ENCODE measurements around the gene CBR3. TPM values are rescaled to one million over a fixed set of nuclear protein-coding genes. Genes with fewer than 3 reads are reported as not detected.

Gene CBR3
- polyA plus RNA-seq, 1 of the 3 experiments (the other 2 are of a cell fraction) = 6.7 TPM

- TF ChIP-seq, protein P1, sequence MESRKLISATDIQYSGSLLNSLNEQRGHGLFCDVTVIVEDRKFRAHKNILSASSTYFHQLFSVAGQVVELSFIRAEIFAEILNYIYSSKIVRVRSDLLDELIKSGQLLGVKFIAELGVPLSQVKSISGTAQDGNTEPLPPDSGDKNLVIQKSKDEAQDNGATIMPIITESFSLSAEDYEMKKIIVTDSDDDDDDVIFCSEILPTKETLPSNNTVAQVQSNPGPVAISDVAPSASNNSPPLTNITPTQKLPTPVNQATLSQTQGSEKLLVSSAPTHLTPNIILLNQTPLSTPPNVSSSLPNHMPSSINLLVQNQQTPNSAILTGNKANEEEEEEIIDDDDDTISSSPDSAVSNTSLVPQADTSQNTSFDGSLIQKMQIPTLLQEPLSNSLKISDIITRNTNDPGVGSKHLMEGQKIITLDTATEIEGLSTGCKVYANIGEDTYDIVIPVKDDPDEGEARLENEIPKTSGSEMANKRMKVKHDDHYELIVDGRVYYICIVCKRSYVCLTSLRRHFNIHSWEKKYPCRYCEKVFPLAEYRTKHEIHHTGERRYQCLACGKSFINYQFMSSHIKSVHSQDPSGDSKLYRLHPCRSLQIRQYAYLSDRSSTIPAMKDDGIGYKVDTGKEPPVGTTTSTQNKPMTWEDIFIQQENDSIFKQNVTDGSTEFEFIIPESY (IDR thresholded peaks at IDR 0.05; ENCODE audit: borderline replicate concordance, low read depth) = no peak
- TF ChIP-seq SMC3 (IDR thresholded peaks at IDR 0.05; ENCODE audit: low read depth, low read length) (no peak), FOSL2 (IDR thresholded peaks at IDR 0.05; ENCODE audit: borderline replicate concordance, low read depth) (no peak), IRF3 (IDR thresholded peaks at IDR 0.05; ENCODE audit: low read depth, low read length) (no peak), CHD2 (IDR thresholded peaks at IDR 0.05; ENCODE audit: low read length, partially characterized antibody) (no peak)
- TF ChIP-seq, protein P2, sequence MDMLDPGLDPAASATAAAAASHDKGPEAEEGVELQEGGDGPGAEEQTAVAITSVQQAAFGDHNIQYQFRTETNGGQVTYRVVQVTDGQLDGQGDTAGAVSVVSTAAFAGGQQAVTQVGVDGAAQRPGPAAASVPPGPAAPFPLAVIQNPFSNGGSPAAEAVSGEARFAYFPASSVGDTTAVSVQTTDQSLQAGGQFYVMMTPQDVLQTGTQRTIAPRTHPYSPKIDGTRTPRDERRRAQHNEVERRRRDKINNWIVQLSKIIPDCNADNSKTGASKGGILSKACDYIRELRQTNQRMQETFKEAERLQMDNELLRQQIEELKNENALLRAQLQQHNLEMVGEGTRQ (IDR thresholded peaks at IDR 0.05; ENCODE audit: borderline replicate concordance, low read depth, low read length) = no peak
Measured at GRCh38 chr21:36149788-36150711, 15.2 kb downstream of the CBR3 start (continued).

GRCh38 chr21:36155603-36156338 is 20.9 kb downstream of the CBR3 start:
- Histone ChIP-seq H3K79me2 (ENCODE audit: insufficient read depth) (peaks cover 28% of the 10 kb centered on the region; the same call in 1 of the 2 replicates), H2AFZ (ENCODE audit: low read depth) (peak overlapping the region; percentile 96), H3K4me3 (ENCODE audit: low read depth in 2 of 2, low read length in 1 of 2) (peak overlapping the region; percentile 64 to 65), H3K4me2 (peak overlapping the region; percentile 98), H3K27ac (ENCODE audit: low read depth in 2 of 2, low read length in 1 of 2) (no peak overlapping the region), H3K4me1 (ENCODE audit: control insufficient read depth in 1 of 2, insufficient read depth in 2 of 2, low read depth in 1 of 2, low read length in 1 of 2) (peaks cover 0 to 6% of the 10 kb centered on the region in 2 experiments; a peak in 1 of 4 replicates), H3K9me3 (no peaks in the 10 kb centered on the region), H3K9me2 (no peaks in the 10 kb centered on the region), H3F3A (replicated peaks; ENCODE audit: insufficient read depth) (peaks cover 5% of the 10 kb centered on the region), H4K20me1 (ENCODE audit: insufficient read depth) (no peaks in the 10 kb centered on the region), H3K9ac (peak overlapping the region; percentile 72), H3K27me3 (ENCODE audit: insufficient read depth) (no peaks in the 10 kb centered on the region), H3K36me3 (replicated peaks in 1 of 2; ENCODE audit: control insufficient read depth in 1 of 2, insufficient read depth in 2 of 2, low read length in 1 of 2) (no peaks in the 10 kb centered on the region)
- TF ChIP-seq FOXM1 (IDR thresholded peaks at IDR 0.05; ENCODE audit: low read depth) (no peak), MEF2A (IDR thresholded peaks at IDR 0.05; ENCODE audit: borderline replicate concordance, low read depth) (no peak), POLR2AphosphoS5 (IDR thresholded peaks at IDR 0.05; ENCODE audit: low read depth, low read length) (peak; percentile 83), TAF1 (IDR thresholded peaks at IDR 0.05; ENCODE audit: borderline replicate concordance, low read depth, low read length) (peak; percentile 60; the same call in 1 of the 2 replicates)
- TF ChIP-seq, protein P3, sequence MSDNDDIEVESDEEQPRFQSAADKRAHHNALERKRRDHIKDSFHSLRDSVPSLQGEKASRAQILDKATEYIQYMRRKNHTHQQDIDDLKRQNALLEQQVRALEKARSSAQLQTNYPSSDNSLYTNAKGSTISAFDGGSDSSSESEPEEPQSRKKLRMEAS (IDR thresholded peaks at IDR 0.05; ENCODE audit: low read depth) = peak; percentile 46; the same call in 1 of the 2 replicates
- CTCF ChIA-PET = interaction anchor here (0.9 to 1.8 kb wide), 4 partner anchors 14 to 176 kb away, joined by 3 to 13 read pairs (median 4); no protein-coding TSS in a partner anchor
- no peak for DNase-seq
- POLR2A ChIA-PET = interaction anchor here (0.9 kb wide), 1 partner anchor 164 kb away, joined by 5 read pairs; the partner anchor contains the start of gene MORC3
- WGBS (ENCODE audit: low lambda C conversion rate) = 37% methylated on average over 13 of the region's 53 CpGs

Measured in SK-N-SH (cell line).